Stimulated activated CD8-positive, alpha-beta memory T cell treated with anti-CD3 and anti-CD28 coated beads, Interleukin-7, amount 100 ng/mL, for 1 hour (primary cell): ENCODE measurements around the gene USP37.
"Not testable (repeated sequence)": the region's sequence is repeated elsewhere in the genome, so short reads cannot be mapped to it uniquely, and the experiment has no call there.

Source experiments
- DNase-seq, 2 donors: peaks; one replicate each; pipeline ENCODE4 v3.0.0-alpha.2; 2020; ENCODE audit warnings: low read depth in 2 of 2

Gene USP37

DNA sequence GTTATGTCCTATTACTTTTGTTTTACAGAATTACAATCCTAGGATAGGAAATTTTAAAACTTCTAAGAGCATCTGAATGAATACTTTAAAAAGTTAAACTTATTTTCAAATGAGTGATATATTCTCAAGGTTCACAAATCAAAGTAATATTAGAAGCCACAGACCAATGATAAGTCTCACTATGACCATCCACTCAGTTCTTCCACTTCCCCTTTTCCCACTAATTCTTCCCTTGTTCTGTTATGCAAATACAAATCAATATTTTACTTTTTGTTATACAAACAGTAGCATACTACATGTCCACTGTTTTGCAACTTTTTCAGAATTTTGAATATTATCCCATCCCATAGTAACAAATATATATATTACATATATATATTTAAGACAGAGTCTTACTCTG, 20.2 kb downstream of the USP37 start:
- no peak for DNase-seq

DNA sequence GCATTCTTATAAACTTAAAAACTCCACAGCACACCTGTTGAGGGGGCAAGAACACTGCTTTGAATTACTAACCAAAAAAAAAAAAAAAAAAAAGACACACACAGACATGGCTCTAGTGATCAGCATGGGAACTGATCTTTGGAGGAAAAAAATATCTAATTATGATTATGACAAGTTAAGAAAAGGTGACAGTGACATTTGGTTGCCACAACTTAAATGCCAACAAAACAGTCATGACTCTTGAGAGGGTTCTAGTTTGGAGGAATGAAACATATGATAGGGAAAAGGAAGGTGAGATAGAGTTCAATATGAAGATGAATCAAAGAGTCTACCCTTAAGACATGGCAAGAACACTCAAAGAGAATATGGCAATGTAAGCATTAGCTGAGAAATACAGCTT, 20.6 kb downstream of the USP37 start:
- no peak for DNase-seq

DNA sequence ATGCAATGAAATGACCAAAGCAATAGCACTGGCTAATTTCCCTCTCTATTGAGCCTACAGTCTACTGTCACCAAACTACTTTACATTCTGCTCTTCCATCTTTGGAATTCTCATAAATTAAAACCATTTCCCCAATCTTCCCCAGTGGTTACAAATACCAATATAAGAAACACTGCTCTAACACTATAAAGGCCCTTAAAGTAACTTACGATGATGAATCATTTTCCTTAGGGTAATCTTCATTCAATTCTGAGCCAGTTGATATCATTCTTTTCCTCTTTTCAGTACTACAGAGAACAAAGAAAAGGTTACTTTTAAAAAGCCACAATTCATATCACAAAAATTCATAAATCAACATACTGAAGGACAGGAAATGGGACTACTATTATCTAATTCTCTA, 22.1 kb downstream of the USP37 start:
- DNase-seq, result no peak

DNA sequence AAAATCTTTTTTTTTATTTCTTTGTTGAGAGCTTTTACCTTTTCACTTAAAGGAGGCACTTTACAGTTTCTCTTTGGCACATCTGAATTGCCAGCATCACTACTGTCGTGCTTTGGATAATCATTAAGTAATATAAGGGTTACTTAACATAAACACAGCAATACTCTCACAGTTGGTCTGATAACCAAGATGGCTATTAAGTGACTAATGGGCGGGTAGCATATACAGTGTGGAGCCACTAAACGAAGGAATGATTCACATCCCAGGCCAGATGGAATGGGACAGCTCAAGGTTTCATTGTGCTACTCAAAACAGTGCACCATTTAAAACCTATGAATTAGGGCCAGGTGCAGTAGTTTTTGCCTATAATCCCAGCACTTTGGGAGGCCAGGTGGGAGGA, 28.1 kb downstream of the USP37 start:
- no peak for DNase-seq

DNA sequence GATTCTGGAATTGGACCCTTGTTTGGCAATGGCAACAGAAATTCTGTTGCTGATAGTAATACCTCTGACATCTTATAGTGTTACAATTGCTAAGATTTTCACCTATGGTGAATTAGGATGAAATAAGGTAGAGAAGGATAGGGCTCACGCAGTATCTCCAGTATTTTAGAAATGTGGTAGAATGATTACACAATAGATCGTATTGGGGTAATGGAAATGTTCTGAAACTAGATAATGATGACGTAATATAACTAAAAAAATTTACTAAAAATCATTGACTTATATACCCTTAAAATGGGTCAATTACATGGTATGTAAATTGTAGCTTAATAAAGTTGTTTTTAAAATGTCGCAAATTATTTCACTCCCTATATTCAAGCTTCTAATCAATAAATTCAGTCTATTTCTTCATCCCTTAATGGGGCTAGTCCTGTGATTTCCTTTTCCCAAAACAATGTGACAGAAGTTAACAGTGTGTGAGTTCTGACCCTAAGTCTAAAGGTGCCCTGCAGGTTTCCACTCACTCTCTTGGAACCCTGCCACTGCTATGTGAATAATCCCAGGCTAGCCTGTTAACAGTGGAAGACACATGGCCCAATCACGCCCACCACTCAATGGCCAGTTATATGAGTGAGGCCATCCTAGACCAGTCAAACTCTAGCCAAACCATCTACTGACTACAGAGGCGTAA, 31.2 kb downstream of the USP37 start:
- DNase-seq, result no peak

DNA sequence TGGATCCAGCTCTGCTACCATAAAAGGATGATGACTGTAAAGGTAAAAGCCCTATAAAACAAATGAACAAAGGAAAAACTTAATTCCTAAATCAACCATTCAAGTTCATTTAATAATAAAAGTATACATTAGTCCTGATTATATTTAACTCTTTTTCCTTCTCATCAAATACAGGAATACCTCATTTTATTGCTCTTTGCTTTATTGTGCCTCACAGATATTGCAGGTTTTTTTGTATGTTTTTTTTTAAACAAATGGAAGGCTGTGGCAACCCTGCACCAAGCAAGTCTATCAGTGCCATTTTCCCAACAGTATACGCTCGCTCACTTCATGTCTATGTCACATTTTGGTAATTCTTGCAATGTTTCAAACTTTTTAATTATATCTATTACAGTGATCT, 38.2 kb downstream of the USP37 start:
- no peak for DNase-seq

DNA sequence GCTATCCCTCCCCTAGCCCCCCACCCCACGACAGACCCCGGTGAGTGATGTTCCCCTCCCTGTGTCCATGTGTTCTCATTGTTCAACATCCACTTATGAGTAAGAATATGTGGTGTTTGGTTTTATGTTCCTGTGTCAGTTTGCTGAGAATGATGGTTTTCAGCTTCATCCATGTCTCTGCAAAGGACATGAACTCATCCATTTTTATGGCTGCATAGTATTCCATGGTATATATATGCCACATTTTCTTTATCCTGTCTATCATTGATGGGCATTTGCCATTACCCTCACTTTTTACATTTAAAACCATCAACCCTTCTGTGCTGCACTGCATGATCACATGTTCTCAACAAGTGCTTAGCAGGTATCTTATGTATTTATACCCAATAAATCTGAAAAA, 39.7 kb downstream of the USP37 start:
- not testable (repeated sequence) for DNase-seq

DNA sequence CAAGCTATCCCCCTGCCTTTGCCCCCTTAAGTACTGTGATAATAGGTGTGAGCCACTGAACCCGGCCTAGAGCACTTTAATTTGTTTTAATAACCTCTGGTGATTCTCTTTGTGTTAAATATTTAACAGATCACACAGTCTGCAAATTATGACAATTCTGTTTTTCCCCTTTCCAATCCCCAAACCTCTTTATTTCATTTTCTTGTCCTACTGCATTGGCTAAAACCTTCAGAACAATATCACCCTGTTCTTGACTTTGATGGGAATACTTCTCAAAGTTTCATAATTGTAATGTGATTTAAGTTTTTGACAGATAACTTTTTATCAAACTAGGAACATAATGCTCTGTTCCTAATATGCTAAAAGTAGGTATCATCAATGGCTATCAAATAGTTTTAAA, 44.5 kb downstream of the USP37 start:
- DNase-seq, result no peak

DNA sequence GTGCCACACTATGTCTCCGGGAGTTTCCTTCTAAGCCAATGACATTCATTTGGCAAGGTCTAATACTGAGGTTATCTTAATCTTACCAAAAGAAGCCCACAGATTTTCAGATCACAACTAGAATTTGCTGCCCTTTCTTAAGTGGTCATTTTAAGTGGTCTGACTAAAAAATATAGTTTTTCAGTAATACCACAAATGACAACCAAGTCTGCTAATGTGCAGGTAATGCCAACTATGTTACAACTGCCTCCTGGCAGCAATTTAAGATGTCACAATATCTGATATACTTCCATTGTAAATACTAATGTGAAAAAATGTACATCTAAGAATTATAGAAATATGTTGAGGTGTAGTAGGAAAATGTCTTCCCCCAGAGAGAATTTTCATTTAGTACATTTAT, 49.3 kb downstream of the USP37 start:
- DNase-seq, result no peak

DNA sequence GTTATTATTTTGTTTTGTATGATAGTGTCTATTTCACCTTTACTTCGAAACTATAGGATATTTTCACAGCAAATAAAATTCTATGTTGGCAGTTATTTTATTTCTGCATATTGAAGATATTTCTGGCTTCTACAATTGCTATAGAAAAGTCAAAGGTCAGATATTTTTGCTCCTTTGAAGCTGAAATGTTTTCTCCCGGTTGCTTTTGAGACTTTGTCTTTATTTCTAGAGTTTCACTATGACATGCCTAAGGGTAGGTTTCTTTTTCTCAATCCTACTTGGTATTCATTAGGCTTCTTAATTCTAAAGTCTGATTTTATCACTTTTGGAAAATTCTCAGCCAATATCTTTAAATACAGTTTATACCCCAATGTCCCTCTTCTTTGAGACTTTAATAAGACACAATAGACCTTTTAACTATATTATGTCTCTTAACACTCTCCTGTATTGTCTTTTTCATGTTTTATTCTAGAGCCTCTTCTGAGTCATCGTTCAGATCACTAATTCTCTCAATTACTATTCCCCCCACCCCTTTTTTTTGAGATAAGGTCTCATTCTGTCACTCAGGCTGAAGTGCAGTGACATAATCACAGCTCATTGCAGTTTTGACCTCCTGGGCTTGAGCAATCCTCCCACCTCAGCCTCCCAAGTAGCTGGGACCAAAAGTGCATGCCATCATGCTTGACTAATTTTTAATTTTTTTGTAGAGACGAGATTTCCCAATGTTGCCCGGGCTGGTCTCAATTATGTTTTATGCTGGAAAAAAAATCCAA, 50.5 kb downstream of the USP37 start:
- no peak for DNase-seq

DNA sequence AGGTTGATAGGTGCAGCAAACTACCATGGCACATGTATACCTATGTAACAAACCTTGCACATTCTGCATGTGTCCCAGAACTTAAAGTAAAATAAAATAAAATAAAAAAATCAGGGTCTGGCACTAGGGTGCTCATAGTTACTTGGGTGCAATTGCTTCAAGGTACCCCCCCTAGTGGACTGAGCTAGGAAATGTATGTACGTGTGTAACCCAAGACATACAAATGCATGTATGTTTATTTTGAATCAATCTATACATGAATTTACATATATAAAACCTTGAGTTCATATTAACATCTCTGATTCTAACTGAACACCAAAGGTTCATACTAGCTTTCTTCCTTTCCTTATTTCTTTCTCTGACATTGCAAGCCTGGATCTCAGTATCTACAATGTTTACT, 51.5 kb downstream of the USP37 start:
- DNase-seq, result no peak

DNA sequence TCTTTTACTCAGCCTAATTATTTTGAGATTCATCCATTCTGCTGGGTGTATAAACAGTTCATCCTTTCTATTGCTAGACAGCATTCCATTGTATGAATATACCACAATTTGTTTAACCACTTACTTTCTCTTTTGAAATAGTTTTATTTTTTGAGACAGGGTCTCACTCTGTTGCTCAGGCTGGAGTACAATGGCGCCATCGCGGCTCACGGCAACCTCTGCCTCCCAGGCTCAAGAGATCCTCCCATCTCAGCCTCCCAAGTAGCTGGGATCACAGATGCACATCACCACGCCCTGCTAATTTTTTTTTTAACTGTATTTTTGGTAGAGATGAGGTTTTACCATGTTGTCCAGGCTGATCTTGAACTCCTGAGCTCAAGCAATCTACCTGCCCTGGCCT, 54.5 kb downstream of the USP37 start:
- no peak for DNase-seq

DNA sequence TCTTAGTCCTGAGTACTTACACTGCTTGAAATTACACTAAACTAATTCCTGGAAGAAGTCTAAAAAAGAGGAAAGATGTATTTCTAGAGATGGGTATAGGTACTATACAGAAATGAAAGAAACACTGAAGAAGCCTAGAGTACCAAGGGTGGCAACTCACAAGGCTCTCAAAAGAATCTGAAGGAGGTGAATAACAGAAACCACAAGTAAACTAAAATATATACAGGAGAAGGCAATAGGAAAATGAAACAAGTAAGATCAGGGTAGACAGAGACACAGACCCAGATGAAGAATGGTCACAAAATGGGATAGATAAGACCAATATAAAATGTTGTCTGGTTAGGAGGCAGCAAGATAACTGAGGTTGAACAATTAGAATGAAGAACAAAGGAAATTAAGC, 59.9 kb downstream of the USP37 start:
- DNase-seq, result no peak

DNA sequence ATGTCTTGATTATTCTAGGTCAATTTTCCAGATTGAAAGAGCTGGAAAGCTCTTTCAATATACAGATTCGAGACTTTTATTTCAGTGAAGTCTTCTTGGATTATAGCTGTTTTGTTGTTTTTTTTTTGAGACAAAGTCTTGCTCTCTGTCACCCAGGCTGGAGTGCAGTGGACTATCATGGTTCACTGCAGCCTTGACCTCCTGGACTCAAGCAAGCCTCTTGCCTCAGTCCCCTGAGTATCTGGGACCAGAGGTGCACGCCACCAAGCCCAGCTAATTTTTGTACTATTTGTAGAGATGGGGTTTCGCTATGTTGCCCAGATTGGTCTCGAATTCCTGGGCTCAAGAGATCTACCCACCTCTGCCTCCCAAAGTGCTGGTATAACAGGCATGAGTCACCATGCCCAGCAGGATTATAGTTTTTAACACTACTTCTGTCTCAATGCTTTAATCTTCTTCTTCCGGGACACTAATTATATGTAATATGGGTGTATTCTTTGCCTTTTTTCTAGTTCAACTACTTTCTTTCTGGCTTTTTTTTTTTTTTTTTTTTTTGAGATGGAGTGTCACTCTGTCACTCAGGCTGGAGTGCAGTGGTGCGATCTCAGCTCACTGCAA, 62.3 kb downstream of the USP37 start:
- no peak for DNase-seq

DNA sequence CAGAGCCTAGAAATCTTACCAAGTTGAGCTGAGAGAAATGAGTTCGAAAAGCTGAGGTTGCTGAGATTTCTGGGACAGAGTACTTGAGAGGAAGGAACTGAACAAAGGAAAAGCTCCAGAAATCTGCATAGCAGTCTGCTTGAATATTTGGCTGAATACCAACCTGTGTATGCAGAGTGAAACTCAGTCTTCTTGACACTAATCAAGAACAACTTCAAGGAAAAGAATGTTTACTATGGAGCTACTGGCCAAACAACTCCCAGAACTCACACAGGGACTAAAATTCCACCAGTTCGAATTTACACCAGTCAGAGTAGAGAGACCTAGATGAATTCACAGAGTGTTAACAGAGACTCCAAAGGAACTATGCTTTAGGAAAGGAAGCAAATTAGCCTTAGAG, 66.5 kb downstream of the USP37 start:
- no peak for DNase-seq

DNA sequence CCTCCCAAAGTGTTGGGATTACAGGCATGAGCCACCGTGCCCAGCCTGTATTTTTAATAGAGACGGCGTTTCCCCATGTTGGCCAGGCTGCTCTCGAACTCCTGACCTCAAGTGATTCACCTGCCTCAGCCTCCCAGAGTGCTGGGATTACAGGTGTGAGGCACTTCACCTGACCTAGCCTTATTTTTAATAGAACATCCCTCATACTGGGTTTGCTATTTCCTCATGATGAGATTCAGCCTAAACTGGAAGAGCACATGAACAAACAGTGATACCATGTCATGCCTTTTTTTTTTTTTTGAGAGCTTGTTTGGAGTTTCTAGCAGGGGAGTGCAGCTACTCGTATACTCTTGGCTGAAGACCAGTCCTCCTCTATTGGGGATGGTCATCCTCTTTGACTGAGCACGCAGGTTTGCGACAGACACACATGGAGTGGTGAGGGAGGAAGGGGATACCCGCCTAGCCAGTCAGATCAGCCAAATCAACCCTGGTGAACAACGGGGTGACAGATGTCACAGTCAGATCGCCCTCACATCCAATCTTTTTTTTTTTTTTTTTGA, 67.6 kb downstream of the USP37 start:
- no peak for DNase-seq

DNA sequence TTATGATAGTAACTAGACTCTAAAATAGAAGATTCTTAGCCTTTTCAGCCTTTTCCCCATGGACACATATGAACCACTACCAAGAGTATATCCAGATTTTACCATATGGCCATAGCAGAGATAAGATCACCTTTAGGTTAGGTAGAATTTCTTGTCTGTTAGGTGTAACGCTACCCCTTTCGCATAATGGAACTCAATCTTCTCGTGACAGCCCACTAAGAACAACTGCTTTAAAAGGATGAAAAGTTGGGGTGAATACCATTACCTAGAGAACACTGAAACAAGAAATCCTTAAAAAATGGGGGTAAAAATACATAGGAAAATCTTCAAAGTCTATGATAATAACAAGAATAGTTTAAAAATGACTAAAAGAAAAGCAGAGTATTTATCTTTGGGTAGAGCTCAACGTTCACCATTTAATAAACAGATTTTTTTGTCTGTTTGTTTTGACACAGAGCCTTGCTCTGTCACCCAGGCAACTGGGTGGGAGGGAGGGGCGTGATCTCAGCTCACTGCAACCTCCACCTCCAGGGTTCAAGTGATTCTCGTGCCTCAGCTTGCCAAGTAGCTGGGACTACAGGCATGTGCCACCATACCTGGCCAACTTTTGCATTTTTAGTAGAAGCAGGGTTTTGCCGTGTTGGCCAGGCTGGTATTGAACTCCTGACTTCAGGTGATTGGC, 82.0 kb downstream of the USP37 start:
- no peak for DNase-seq

DNA sequence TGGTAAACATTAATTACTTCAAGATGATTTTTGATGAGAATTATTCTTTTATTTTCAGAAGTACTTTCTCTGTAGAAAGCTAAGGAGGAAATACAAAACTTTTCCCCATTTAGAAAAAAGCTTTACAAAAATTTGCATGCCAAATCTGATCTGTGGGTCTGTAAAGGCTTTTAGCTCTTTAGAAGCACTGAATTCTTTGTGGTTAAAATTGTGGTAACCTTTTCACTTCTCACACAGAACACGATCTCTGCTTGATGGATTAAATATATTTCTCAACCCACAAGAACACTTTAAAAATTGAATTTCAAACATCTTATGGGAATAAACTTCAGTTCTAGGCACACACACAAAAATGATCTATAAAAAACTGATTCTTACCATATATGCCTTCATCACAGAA, 85.5 kb downstream of the USP37 start:
- no peak for DNase-seq

DNA sequence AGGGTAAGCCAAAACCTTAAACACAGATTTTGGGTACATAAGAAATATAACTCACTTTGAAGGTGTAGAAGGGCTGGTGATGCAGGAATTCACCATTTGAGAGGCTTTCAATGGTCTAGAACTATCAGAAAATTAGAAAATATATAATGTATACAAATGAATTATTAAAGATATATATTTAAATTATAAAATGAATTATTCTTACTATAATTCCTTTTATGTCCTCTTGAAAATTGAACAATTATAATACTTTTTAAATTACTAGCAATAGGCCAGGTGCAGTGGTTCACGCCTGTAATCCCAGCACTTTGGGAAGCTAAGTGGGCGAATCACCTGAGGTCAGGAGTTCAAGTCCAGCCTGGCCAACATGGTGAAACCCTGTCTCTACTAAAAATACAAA, 88.6 kb downstream of the USP37 start:
- no peak for DNase-seq

DNA sequence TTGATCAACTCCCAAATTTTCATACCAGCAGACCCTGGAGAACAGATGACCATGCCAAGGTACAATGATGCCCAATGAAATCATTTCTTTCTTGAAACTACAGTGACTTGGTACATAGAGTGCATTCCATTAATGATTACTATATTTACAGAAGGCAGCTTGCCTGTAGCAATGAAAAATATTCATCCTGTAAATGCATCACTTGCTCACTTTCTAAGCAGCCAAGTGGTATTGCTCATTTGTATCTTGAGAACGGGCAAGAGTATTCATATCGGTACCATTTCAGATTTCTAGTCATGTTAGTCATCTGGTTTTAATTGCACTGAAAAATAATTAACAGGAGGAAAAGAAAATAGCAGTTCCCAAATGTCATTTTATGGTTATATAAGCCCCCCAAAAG, 89.6 kb downstream of the USP37 start:
- no peak for DNase-seq

DNA sequence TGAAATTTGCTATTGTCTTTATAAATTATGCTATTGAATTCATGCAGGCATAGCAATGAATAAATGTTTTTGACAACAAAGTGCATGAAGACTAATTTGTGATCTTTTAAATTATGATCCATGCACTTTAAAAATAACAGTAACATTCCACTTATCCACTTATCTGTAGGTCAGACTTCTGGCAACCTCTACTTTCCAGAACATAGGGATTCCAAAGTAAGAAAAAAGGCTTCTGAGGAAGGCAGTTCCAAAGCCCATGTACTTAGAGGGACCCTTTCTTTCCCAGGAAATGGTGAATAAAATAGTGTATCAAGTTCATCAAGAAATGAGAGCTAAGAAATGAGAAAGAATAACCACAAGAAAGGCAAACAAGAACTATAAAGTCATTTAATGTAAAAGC, 90.9 kb downstream of the USP37 start:
- no peak for DNase-seq

DNA sequence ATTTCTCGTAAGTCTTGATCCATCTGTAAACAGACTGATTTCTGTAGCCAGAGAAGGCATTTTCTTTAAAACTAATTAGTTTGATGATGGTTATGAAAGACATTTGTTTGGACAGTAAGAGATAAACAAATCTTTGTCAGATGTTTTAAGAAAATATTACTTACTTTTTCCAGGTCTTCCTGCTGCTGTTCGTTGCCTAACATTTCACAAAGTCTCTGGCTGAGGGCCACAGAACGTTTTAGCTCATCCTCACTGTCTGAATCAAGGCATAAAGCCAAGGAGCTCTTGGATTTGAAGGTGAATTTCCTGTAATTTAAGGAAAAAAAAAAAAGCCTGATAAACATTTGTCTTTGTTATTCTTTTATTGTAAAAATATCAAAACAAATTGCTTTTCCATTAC, 91.5 kb downstream of the USP37 start:
- DNase-seq, result no peak
